HG03060 (cell line): ENCODE measurements around the gene KYAT1.

Source experiments
- ATAC-seq: cut with Tn5 transposase; IDR thresholded peaks from one replicate; pipeline ENCODE4 v1.9.1; 2021; ENCODE audit warnings: low read depth, moderate number of reproducible peaks; ENCODE audit not compliant: unreplicated experiment

KYAT1 gene

DNA sequence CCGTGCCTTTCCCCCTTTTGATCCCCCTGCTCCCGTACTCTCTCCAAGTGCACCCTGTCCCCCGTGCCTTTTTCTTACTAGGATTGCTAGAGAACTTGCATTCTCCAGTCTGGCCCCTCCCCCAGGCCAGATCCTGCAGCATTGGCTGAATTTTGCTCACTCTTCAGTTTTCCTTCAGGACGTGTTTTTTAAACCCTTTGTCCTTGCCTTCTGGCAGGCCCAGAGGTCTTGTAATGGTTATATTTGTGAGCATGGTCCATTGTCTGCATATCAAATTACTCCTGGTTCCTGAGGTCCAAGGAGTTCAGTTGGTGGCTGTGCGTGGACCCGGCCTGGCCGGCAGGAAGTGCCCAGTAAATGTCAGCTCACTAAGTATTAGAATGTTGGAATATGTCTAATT lies 94.1 kb downstream of the KYAT1 start:
- ATAC-seq = no peak

DNA sequence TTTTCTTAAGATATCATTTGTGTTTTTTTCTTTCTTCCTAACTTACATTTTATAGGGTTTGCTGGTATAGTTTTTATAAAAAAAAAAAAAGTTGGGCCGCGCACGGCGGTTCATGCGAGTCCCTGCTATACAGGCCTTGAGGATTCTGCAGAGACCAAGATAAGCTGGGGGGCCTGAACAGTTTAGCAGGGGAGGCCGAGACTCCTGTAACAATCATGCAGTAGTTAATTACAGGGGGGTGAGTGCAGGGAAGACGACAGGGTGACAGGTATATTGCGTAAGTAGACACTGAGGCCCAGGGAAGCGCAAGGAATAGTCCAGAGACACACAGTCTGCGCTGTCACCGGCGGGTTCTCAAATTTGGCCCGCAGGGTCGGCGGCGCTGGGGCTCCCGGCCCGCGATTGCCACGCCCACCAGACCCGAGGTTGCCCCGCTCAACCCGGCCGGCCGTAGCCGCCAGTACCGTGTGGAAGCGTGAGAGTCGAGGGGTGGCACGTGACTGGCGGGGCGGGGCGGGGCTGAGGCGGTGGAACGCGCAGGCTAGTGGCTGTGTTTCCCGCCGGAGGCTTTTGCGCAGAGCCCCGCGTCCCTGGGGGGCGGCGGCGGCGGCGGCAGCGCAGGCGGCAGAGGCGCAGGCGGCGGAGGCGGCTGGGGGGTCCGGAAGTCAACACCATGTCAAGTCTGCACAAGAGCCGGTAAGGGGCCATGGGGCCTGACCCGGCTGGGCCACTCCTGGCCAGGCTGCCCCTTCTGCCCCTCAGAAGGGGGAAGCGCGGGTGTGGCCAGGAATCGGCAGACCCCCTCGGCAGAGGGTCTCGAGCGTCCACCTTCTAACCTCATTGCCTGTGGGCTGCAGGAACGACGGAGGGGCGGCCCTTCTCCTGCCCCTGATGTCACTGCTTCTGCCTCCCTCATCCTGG lies 94.8 kb downstream of the KYAT1 start, which contains the start of gene TBC1D13:
TBC1D13 (plus strand) TSS at position 573 of the 921 bp plus-strand sequence; CDS start at position 674, 101 bp downstream.
- ATAC-seq = peak; percentile 69

DNA sequence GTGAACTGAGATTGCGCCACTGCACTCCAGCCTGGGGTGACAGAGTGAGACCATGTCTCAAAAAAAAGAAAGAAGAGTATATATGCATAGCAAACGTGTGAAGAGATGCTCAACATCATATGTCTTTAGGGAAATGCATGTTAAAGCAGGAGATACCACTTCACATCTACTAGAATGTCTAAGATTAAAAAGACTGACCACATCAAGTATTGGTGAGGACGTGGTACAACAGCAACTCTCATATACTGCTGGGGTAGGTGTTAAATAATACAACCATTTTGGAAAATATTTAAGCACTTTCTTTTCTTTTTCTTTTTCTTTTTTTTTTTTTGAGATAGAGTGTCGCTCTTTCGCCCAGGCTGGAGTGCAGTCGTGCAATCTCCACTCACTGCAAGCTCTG lies 96.3 kb downstream of the KYAT1 start:
- no peak for ATAC-seq
